GM21737 (cell line): Measurements from ENCODE around the gene ZMYND10.

Source experiments
- ATAC-seq: cut with Tn5 transposase; IDR thresholded peaks from one replicate; pipeline ENCODE4 v1.9.1; 2021; ENCODE audit warnings: mild to moderate bottlenecking, moderate library complexity; ENCODE audit not compliant: unreplicated experiment

Gene ZMYND10

GRCh38 chr3:50292159-50293078 lies 53.1 kb downstream of the ZMYND10 start, which contains the start of gene IFRD2:
Gene IFRD2 (minus strand): TSS chr3:50292429. CDS start chr3:50292274, 155 bp downstream.
- peak; percentile 91 for ATAC-seq
